Fibroblast of lung (primary cell): ENCODE measurements around the gene MMP15.

Source experiments
- EZH2 ChIP-seq: IDR thresholded peaks from 2 replicates; pipeline ENCODE4 v1.5.1; 2012; ENCODE audit warnings: low read length, control low read depth, mild to moderate bottlenecking; ENCODE audit errors: missing control alignments
- TF ChIP-seq, protein P1 (sequence below), 2 donors: IDR thresholded peaks in 1 of 2; conservative IDR thresholded peaks in 1 of 2; 1 replicate in 1 of 2; 2 replicates in 1 of 2; pipeline ENCODE4 v1.5.1; 2011 to 2012; ENCODE audit warnings: low read length in 2 of 2, control low read depth in 1 of 2, inconsistent platforms in 1 of 2, low read depth in 1 of 2, mild to moderate bottlenecking in 1 of 2

DNA sequence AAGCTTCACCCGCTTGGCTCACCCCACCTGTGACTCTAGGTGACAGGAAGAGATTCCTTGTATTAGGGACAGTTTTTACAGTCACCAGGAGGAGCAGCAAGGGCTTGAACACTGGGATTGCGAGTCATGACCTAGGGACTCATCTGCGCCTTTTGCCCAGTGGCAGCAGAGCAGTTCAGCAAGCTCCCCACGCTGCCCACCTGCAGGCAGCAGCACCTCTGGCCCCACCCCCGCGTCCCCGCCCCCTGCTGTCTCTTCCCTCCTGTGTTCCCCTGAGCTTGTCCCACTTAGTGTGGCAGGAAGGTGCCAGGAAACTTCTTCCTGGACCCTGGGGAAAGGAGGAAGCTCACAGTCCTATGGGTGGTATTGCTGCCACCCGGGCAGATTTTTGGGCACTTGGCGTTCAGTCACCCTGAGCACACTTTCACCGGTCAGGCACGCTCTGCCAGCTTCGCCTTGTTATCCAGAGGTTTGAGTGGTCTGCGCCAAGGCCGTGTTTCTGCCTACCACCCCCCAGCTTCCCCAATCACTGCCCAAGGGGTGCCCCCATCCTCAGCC is 8.7 kb downstream of the MMP15 start:
- TF ChIP-seq, protein P1, sequence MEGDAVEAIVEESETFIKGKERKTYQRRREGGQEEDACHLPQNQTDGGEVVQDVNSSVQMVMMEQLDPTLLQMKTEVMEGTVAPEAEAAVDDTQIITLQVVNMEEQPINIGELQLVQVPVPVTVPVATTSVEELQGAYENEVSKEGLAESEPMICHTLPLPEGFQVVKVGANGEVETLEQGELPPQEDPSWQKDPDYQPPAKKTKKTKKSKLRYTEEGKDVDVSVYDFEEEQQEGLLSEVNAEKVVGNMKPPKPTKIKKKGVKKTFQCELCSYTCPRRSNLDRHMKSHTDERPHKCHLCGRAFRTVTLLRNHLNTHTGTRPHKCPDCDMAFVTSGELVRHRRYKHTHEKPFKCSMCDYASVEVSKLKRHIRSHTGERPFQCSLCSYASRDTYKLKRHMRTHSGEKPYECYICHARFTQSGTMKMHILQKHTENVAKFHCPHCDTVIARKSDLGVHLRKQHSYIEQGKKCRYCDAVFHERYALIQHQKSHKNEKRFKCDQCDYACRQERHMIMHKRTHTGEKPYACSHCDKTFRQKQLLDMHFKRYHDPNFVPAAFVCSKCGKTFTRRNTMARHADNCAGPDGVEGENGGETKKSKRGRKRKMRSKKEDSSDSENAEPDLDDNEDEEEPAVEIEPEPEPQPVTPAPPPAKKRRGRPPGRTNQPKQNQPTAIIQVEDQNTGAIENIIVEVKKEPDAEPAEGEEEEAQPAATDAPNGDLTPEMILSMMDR (conservative IDR thresholded peaks at IDR 0.05 in 1 of 2, IDR thresholded peaks at IDR 0.05 in 1 of 2; ENCODE audit: low read depth in 1 of 2, low read length in 2 of 2) = no peak
- no peak for TF ChIP-seq EZH2
